ENCODE measurements around the gene NFIB. TPM values are rescaled to one million over a fixed set of nuclear protein-coding genes. Genes with fewer than 3 reads are reported as not detected.

NFIB gene
- total and polyA plus RNA-seq, 2 of the 4 experiments (the other 2 are of a cell fraction) = 1.4 to 2.0 TPM

DNA sequence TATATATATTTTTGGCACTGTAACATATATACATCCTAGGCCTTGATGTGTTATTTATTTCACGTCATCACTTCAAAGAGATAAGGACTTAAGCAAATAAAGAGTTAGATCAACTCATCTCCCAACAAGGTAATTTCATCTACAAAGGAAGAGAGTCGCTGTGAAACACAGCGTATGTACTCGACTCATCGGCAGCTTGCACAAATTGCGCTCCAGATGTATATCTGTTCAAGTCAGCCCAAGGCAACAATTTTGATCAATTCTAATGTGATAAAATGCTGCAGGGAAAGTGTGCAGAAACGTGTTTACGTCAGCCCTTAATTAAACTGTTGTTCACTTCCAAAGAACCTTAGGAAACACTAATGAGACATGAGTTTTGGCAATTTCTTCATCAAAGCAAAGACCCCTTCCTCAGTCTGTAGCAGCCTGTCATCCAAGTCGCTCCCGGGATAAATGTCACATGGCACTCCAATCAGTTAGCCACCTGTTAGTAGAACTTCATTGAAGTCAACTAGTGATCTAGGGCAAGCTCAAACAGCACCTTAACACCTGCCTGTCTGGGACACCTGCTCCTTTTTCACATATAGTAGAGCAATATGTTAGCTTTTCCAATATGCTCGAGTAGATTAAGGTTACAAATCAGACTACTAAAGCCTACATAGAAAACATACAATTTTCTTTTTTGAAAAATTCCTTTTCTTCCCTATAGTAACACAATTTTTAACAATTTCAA is 182.4 kb downstream of the NFIB start:
- H2BK15ac ChIP-seq (ENCODE audit: low read depth, low read length) = no peak overlapping the region
- H3K23ac ChIP-seq (ENCODE audit: low read depth, low read length) = no peak overlapping the region
- no peak overlapping the region for H2BK120ac ChIP-seq (ENCODE audit: low read depth, low read length)
- H4K91ac ChIP-seq (ENCODE audit: insufficient read depth, low read depth, low read length) = no peak overlapping the region
- in situ Hi-C loops (cut with MboI; ENCODE audit: low sequenced_read_pairs) = no loop called here
- no peak overlapping the region for H4K8ac ChIP-seq (ENCODE audit: low read depth in 2 of 2, low read length in 2 of 2)
- no peak overlapping the region for H2BK5ac ChIP-seq (ENCODE audit: low read depth, low read length, poor library complexity, severe bottlenecking)
- no peak overlapping the region for H3K9ac ChIP-seq (ENCODE audit: low read depth, low read length)
- WGBS, 2 experiments (ENCODE audit: extremely low coverage in 2 of 2, insufficient read length in 1 of 2) = 86% methylated on average over 5 of the region's 11 CpGs; no CpG with 5 or more reads in 1 of the 2 experiments
- H2AK9ac ChIP-seq (replicated peaks; ENCODE audit: low read depth, low read length, poor library complexity) = no peak overlapping the region
- ChIA-PET CTCF (interaction anchor here (0.5 kb wide), 2 partner anchors 18 to 29 kb away, joined by 3 to 4 read pairs; no protein-coding TSS in a partner anchor), POLR2A (ENCODE audit: unreplicated experiment) (no interaction called here)
- H3K4ac ChIP-seq (ENCODE audit: low read depth, low read length) = no peak overlapping the region
- no peaks in the 10 kb centered on the region for H3K9me1 ChIP-seq (ENCODE audit: insufficient read depth, low read length)
- H3K4me2 ChIP-seq (ENCODE audit: low read depth, low read length) = no peak overlapping the region
- no peak overlapping the region for H2AFZ ChIP-seq (replicated peaks; ENCODE audit: low read length, poor library complexity)
- no peak overlapping the region for H3K27ac ChIP-seq (ENCODE audit: insufficient read depth, low read length)
- dilution Hi-C loops (cut with HindIII; ENCODE audit: low sequenced_read_pairs, unreplicated experiment) = no loop called here
- no peaks in the 10 kb centered on the region for H3K4me1 ChIP-seq (ENCODE audit: control insufficient read depth, insufficient read depth, low read length)
- no peak overlapping the region for H3K14ac ChIP-seq (replicated peaks; ENCODE audit: low read depth, low read length)
- no peaks in the 10 kb centered on the region for H3K79me1 ChIP-seq (ENCODE audit: low read depth in 1 of 2, low read length in 2 of 2)
- DNase-seq (no peak), ATAC-seq (ENCODE audit: low read depth) (no peak)
- no peak overlapping the region for H2BK20ac ChIP-seq (ENCODE audit: low read depth, low read length)
- H4K5ac ChIP-seq (ENCODE audit: low read depth, low read length) = no peak overlapping the region
- H4K20me1 ChIP-seq (ENCODE audit: insufficient read depth, low read length) = no peaks in the 10 kb centered on the region
- intact Hi-C loops (cut with micrococcal nuclease) = no loop called here
- H3K27me3 ChIP-seq (ENCODE audit: control insufficient read depth, insufficient read depth, low read length) = no peaks in the 10 kb centered on the region
- no TSS peak for BruUV-seq (replicated peaks)
- no peak overlapping the region for H2AK5ac ChIP-seq (ENCODE audit: low read depth, low read length)
- H3K9me3 ChIP-seq (ENCODE audit: control insufficient read depth, insufficient read depth, low read length) = no peaks in the 10 kb centered on the region
- H3K56ac ChIP-seq (ENCODE audit: extremely low read depth, insufficient read depth, low read length) = no peak overlapping the region
- TF ChIP-seq RFX5 (IDR thresholded peaks at IDR 0.05; ENCODE audit: low read depth, low read length) (no peak), MXI1 (IDR thresholded peaks at IDR 0.05; ENCODE audit: borderline replicate concordance, low read depth, low read length) (no peak), RAD21 (IDR thresholded peaks at IDR 0.05; ENCODE audit: low read length) (no peak), FOS (IDR thresholded peaks at IDR 0.05; ENCODE audit: low read depth, low read length) (no peak), CEBPB (IDR thresholded peaks at IDR 0.05; ENCODE audit: low read depth, low read length) (no peak), NFE2L2 (IDR thresholded peaks at IDR 0.05; ENCODE audit: low read depth, low read length) (no peak), CHD1 (IDR thresholded peaks at IDR 0.05; ENCODE audit: low read depth, low read length) (no peak), MAZ (IDR thresholded peaks at IDR 0.05; ENCODE audit: borderline replicate concordance, low read depth, low read length) (no peak), RCOR1 (IDR thresholded peaks at IDR 0.05; ENCODE audit: insufficient replicate concordance, low read length) (no peak), BHLHE40 (IDR thresholded peaks at IDR 0.05; ENCODE audit: low read depth, low read length) (no peak), POLR2A (IDR thresholded peaks at IDR 0.05; ENCODE audit: low read depth, low read length) (no peak), SMC3 (IDR thresholded peaks at IDR 0.05; ENCODE audit: low read depth, low read length) (no peak), MAFK (IDR thresholded peaks at IDR 0.05; ENCODE audit: low read depth, low read length) (no peak)
- TF ChIP-seq, protein P1, sequence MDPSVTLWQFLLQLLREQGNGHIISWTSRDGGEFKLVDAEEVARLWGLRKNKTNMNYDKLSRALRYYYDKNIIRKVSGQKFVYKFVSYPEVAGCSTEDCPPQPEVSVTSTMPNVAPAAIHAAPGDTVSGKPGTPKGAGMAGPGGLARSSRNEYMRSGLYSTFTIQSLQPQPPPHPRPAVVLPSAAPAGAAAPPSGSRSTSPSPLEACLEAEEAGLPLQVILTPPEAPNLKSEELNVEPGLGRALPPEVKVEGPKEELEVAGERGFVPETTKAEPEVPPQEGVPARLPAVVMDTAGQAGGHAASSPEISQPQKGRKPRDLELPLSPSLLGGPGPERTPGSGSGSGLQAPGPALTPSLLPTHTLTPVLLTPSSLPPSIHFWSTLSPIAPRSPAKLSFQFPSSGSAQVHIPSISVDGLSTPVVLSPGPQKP (IDR thresholded peaks at IDR 0.05; ENCODE audit: borderline replicate concordance, low read depth, low read length) = no peak
- TF ChIP-seq, protein P2, sequence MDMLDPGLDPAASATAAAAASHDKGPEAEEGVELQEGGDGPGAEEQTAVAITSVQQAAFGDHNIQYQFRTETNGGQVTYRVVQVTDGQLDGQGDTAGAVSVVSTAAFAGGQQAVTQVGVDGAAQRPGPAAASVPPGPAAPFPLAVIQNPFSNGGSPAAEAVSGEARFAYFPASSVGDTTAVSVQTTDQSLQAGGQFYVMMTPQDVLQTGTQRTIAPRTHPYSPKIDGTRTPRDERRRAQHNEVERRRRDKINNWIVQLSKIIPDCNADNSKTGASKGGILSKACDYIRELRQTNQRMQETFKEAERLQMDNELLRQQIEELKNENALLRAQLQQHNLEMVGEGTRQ (IDR thresholded peaks at IDR 0.05; ENCODE audit: low read depth, low read length) = no peak
- TF ChIP-seq, protein P3, sequence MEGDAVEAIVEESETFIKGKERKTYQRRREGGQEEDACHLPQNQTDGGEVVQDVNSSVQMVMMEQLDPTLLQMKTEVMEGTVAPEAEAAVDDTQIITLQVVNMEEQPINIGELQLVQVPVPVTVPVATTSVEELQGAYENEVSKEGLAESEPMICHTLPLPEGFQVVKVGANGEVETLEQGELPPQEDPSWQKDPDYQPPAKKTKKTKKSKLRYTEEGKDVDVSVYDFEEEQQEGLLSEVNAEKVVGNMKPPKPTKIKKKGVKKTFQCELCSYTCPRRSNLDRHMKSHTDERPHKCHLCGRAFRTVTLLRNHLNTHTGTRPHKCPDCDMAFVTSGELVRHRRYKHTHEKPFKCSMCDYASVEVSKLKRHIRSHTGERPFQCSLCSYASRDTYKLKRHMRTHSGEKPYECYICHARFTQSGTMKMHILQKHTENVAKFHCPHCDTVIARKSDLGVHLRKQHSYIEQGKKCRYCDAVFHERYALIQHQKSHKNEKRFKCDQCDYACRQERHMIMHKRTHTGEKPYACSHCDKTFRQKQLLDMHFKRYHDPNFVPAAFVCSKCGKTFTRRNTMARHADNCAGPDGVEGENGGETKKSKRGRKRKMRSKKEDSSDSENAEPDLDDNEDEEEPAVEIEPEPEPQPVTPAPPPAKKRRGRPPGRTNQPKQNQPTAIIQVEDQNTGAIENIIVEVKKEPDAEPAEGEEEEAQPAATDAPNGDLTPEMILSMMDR (conservative IDR thresholded peaks at IDR 0.05; ENCODE audit: low read depth, low read length) = no peak
- H3K36me3 ChIP-seq (ENCODE audit: control insufficient read depth, insufficient read depth, low read length) = no peaks in the 10 kb centered on the region
- H3K18ac ChIP-seq (ENCODE audit: low read depth, low read length) = no peak overlapping the region
- H3K4me3 ChIP-seq (ENCODE audit: insufficient read depth, low read depth, low read length) = no peak overlapping the region
